ENCODE results near the gene LRRC63. TPM values are rescaled to one million over a fixed set of nuclear protein-coding genes. Genes with fewer than 3 reads are reported as not detected.

LRRC63 gene
- total RNA-seq, 1 experiment from 2014 or later, result not detected

DNA sequence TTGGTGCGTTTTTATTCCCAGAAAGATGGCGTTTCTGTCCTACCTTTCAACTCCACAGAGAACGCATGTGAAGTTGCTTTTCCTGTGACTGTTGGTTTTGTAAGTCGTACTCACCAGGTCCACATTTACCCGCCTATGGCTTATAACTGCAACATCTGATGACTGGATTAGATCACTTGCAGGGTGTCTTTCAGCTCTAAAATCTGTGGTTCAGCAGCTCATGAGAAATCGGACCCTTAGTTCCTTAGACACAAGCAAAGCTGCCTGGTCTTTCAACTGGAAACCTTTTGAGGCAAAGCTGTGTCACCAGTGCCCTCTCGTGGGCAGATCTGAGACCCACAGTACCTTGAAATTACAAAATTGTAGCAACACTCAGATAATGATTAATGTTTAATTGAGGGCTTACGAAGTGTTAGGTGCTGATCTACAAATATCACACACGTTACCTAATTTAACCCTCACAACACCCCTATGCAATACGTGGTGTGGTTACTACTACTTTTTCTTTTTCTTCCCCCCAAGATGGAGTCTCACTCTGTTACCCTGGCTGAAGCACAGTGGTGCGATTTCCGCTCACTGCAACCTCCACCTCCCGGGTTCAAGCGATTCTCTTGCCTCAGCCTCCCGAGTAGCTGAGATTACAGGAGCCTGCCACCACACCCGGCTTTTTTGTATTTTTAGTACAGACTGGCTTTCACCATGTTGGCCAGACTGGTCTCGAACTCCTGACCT lies 109.9 kb downstream of the LRRC63 start:
- H3K27me3 ChIP-seq (ENCODE audit: insufficient read depth, low read length), result no peaks in the 10 kb centered on the region
- RAD21 ChIA-PET (ENCODE audit: low non-redundant PET in 1 of 2, low total read pairs in 2 of 2, uncharacterized antibody in 2 of 2, unreplicated experiment in 2 of 2), result no interaction called here
- no peak overlapping the region for H3K4me3 ChIP-seq (replicated peaks in 1 of 2; ENCODE audit: low read depth in 1 of 2, low read length in 2 of 2)
- no peaks in the 10 kb centered on the region for H3K9me2 ChIP-seq (ENCODE audit: insufficient read depth)
- no peak overlapping the region for H3K4me2 ChIP-seq (ENCODE audit: low read length)
- POLR2A ChIA-PET, result no interaction called here
- intact Hi-C loops (cut with micrococcal nuclease), result loop anchor here (1.0 to 10.0 kb wide), 3 partner anchors 175 to 697 kb away; no protein-coding TSS in a partner anchor
- TF ChIP-seq, protein P1, sequence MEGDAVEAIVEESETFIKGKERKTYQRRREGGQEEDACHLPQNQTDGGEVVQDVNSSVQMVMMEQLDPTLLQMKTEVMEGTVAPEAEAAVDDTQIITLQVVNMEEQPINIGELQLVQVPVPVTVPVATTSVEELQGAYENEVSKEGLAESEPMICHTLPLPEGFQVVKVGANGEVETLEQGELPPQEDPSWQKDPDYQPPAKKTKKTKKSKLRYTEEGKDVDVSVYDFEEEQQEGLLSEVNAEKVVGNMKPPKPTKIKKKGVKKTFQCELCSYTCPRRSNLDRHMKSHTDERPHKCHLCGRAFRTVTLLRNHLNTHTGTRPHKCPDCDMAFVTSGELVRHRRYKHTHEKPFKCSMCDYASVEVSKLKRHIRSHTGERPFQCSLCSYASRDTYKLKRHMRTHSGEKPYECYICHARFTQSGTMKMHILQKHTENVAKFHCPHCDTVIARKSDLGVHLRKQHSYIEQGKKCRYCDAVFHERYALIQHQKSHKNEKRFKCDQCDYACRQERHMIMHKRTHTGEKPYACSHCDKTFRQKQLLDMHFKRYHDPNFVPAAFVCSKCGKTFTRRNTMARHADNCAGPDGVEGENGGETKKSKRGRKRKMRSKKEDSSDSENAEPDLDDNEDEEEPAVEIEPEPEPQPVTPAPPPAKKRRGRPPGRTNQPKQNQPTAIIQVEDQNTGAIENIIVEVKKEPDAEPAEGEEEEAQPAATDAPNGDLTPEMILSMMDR (IDR thresholded peaks at IDR 0.05 in 2 of 3, conservative IDR thresholded peaks at IDR 0.05 in 1 of 3; ENCODE audit: borderline replicate concordance in 1 of 3, insufficient read depth in 1 of 3, low read depth in 2 of 3, low read length in 2 of 3), result peak; percentile 68 to 85 (median 81); a peak in 5 of 6 replicates
- TF ChIP-seq, protein P2, sequence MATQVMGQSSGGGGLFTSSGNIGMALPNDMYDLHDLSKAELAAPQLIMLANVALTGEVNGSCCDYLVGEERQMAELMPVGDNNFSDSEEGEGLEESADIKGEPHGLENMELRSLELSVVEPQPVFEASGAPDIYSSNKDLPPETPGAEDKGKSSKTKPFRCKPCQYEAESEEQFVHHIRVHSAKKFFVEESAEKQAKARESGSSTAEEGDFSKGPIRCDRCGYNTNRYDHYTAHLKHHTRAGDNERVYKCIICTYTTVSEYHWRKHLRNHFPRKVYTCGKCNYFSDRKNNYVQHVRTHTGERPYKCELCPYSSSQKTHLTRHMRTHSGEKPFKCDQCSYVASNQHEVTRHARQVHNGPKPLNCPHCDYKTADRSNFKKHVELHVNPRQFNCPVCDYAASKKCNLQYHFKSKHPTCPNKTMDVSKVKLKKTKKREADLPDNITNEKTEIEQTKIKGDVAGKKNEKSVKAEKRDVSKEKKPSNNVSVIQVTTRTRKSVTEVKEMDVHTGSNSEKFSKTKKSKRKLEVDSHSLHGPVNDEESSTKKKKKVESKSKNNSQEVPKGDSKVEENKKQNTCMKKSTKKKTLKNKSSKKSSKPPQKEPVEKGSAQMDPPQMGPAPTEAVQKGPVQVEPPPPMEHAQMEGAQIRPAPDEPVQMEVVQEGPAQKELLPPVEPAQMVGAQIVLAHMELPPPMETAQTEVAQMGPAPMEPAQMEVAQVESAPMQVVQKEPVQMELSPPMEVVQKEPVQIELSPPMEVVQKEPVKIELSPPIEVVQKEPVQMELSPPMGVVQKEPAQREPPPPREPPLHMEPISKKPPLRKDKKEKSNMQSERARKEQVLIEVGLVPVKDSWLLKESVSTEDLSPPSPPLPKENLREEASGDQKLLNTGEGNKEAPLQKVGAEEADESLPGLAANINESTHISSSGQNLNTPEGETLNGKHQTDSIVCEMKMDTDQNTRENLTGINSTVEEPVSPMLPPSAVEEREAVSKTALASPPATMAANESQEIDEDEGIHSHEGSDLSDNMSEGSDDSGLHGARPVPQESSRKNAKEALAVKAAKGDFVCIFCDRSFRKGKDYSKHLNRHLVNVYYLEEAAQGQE (IDR thresholded peaks at IDR 0.05; ENCODE audit: low read depth), result no peak
- peak; percentile 79 for TF ChIP-seq RAD21 (IDR thresholded peaks at IDR 0.05; ENCODE audit: low read depth)
- no peak overlapping the region for H3K9ac ChIP-seq (ENCODE audit: low read length)
- ATAC-seq (peak; percentile 85), DNase-seq (ENCODE audit: low read depth, low spot score) (peak; percentile 39)
- H4K20me1 ChIP-seq (ENCODE audit: insufficient read depth), result no peaks in the 10 kb centered on the region
- peak overlapping the region; percentile 6 for H2AFZ ChIP-seq (ENCODE audit: low read depth, low read length, poor library complexity, severe bottlenecking)
- no peaks in the 10 kb centered on the region for H3K79me2 ChIP-seq (ENCODE audit: insufficient read depth, low read length)
- no peaks in the 10 kb centered on the region for H3K4me1 ChIP-seq (ENCODE audit: control insufficient read depth in 1 of 2, insufficient read depth in 2 of 2, low read length in 2 of 2)
- H3K36me3 ChIP-seq (ENCODE audit: control insufficient read depth in 1 of 2, insufficient read depth in 2 of 2, low read length in 2 of 2), result no peaks in the 10 kb centered on the region
- H3K27ac ChIP-seq (ENCODE audit: low read depth, low read length), result no peak overlapping the region
- BruUV-seq (replicated peaks), result no TSS peak
- no peaks in the 10 kb centered on the region; a peak in 1 of 4 replicates for H3K9me3 ChIP-seq (ENCODE audit: control insufficient read depth in 1 of 2, insufficient read depth in 1 of 2, low read depth in 1 of 2, low read length in 2 of 2)
- CTCF ChIA-PET, result interaction anchor here (0.8 to 1.6 kb wide), 8 partner anchors 10 to 696 kb away, joined by 3 to 8 read pairs (median 4); no protein-coding TSS in a partner anchor

Data from HCT116 (cell line).